ENCODE measurements around the gene BTBD7.

The BTBD7 gene

DNA sequence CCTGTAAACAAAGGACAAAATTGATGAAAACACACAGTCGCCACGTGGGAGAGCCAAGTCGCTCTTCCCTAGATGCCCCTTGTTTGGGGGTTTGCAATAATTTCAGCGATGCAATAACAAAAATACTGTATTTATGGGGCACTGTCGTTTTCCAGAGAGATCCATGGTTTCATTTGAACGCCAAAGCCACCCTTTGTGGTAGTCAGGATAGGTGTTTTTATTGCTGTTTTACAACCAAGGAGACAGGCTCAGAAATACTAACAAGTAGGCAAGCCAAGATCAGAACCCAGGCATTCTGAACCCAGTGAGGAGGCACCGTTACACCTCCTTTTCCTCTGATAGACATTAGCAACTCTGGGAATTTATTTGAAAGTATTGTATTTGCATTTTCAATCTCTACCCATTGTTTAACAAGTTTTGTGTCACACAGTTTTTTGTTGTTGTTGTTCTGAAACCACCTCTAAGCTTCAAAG, 831 bp upstream of the BTBD7 start:
- TF ChIP-seq, protein P1, sequence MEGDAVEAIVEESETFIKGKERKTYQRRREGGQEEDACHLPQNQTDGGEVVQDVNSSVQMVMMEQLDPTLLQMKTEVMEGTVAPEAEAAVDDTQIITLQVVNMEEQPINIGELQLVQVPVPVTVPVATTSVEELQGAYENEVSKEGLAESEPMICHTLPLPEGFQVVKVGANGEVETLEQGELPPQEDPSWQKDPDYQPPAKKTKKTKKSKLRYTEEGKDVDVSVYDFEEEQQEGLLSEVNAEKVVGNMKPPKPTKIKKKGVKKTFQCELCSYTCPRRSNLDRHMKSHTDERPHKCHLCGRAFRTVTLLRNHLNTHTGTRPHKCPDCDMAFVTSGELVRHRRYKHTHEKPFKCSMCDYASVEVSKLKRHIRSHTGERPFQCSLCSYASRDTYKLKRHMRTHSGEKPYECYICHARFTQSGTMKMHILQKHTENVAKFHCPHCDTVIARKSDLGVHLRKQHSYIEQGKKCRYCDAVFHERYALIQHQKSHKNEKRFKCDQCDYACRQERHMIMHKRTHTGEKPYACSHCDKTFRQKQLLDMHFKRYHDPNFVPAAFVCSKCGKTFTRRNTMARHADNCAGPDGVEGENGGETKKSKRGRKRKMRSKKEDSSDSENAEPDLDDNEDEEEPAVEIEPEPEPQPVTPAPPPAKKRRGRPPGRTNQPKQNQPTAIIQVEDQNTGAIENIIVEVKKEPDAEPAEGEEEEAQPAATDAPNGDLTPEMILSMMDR (conservative IDR thresholded peaks at IDR 0.05): no peak
- H3K27ac ChIP-seq: peak overlapping the region; percentile 94

- peak overlapping the region; percentile 94 for H3K27ac ChIP-seq
- TF ChIP-seq, protein P1 (conservative IDR thresholded peaks at IDR 0.05): no peak
Observed at GRCh38 chr14:93332397-93332852, 411 bp downstream of the BTBD7 start.

GRCh38 chr14:93331728-93332396, 974 bp downstream of the BTBD7 start:
- TF ChIP-seq, protein P1 (conservative IDR thresholded peaks at IDR 0.05): no peak
- peak overlapping the region; percentile 94 for H3K27ac ChIP-seq

DNA sequence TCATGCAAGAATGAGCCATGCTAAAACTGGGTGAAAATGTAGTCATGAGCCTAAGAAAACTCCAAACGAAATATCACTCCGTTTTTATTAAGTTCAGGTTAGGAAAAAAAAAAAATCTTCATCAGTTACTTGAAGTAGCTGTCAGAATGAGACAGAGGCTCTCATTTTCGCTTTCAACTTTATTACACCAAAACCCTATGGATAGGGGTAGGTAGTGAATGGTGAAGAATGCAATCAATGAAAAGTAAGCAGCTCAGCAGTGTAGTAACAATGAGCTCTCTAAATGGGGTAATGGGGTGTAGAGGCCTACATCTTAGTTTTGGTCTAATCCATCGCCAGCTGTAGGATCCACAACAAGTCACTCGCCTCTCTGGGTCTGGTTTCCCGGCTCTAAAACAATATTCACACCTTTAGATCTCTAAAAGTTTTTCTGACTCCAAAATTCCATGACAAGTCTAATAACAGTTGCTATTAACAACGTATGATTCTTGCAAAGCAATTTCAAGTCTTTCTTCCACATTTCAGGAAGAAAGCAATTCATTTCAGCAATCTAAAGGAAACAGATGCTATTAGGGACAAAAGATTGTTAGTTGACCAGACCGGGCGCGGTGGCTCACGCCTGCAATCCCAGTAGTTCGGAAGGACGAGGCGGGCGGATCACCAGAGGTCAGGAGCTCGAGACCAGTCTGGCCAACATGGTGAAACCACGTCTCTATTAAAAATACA, 1.7 kb downstream of the BTBD7 start:
- TF ChIP-seq, protein P1 (conservative IDR thresholded peaks at IDR 0.05): no peak
- peak overlapping the region; percentile 94 for H3K27ac ChIP-seq

GRCh38 chr14:93330609-93331000, 2.2 kb downstream of the BTBD7 start:
- H3K27ac ChIP-seq: peak overlapping the region; percentile 94; the same call in 1 of the 2 replicates

DNA sequence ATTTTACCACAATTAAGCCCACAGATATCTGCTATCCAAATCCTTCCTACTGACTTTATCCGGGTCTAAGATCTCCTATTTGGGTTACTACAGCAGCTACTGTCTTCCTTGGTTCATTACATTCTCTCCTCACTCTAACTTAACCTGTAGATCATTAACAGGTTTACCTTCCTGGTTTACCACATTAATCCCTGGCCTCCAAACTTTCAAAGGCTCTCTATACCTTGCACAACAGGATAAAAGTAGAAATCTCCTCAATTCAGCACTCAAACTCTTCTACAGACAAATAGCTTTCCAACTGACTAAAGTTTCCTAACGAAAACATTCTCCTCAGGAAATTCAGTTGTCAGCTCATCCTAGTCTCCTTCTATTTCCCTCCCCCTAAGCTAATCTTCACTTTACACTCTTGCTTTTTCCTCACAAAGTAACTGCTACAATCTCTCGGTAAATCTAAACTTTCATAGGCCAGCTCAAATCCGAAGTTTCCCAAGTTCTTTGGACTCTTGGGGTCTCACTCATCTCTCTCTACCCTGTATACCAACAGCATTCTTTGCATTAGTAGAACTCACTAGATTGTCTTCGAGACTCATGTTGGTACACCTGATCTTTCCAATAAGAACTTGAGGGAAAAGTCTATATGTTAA, 2.7 kb downstream of the BTBD7 start:
- H3K27ac ChIP-seq: peak overlapping the region; percentile 94; the same call in 1 of the 2 replicates
- TF ChIP-seq, protein P1 (conservative IDR thresholded peaks at IDR 0.05): no peak

More at GRCh38 chr14:93330609-93331000, 2.2 kb downstream of the BTBD7 start:
- TF ChIP-seq, protein P1 (conservative IDR thresholded peaks at IDR 0.05): no peak

- TF ChIP-seq, protein P1 (conservative IDR thresholded peaks at IDR 0.05): no peak
- H3K27ac ChIP-seq: no peak overlapping the region
Observed at GRCh38 chr14:93328546-93328945, 4.3 kb downstream of the BTBD7 start.

All from VCaP (cell line).